ENCODE measurements around the gene DDOST.

DDOST gene

GRCh38 chr1:20691872-20692271, 30.7 kb upstream of the DDOST start:
- TF ChIP-seq CTCF (IDR thresholded peaks at IDR 0.05; ENCODE audit: extremely low read depth, missing control alignments): no peak
- no peak for DNase-seq (ENCODE audit: low spot score)

DNA sequence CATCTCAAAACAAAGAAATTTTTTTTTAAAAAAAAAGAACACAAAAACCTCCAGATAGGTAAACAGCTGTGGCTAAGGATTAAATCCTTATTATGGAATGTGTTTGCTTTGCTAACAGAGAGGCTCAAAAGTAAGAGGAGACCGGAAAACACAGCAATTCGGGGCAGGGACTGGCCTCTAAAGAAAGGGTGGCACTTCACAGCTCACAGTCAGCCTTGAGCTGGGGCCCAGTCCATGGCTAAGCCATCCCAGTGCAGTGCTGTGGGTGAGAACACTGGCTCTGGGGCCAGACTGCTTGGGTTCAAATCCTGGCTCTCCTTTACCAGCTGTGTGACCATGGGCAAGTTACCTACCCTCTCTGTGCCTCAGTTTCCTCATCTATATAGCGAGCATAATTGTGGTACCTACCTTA, 28.5 kb upstream of the DDOST start:
- no peak for TF ChIP-seq CTCF (IDR thresholded peaks at IDR 0.05; ENCODE audit: extremely low read depth, missing control alignments)
- DNase-seq (ENCODE audit: low spot score): no peak

DNA sequence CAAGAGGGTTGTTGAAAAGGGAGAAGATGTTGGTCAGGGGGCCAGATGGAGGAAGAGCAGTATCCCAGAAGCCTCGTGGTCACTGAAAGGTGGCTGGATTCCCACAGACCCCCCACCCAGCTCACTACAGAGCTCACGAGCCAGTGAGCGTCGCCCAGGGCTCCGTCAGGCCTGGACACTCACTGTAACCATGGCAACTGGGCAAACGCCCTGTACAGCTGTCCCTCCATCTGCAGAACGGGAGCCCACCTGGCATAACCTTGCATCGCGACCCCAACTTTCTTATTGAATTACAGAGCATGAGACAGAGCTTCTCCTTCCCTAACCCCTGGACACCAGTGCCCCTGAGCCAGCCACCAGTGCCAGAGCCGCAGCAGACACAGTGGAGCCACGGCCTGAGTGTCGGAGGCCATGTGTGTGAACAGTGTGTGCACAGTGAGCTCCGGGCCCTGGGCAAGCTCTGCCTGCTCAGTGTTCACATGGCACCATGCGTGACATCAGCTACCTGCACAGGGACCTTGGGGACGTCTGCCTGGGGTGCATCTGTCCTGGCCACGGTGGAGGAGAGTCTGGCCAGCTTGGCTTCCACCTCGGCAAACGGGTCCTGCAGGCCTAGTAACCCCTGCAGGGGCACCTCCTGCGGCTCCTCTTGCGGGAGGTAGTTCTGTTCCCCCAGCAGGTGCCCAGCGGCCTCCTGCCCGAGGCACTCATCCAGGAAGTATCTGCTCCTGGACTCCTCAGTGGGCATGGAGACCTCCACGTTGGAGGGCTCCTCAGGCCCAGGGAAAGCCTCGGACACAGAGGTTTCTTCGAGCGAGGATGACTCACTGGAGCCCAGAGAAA, 25.9 kb upstream of the DDOST start:
- no peak for TF ChIP-seq CTCF (IDR thresholded peaks at IDR 0.05; ENCODE audit: extremely low read depth, missing control alignments)
- DNase-seq (ENCODE audit: low spot score): no peak

- TF ChIP-seq CTCF (IDR thresholded peaks at IDR 0.05; ENCODE audit: extremely low read depth, missing control alignments): no peak
- no peak for DNase-seq (ENCODE audit: low spot score)
These were observed 24.6 kb upstream of the DDOST start for GRCh38 chr1:20685741-20686140.

GRCh38 chr1:20685099-20685662, 24.0 kb upstream of the DDOST start:
- no peak for TF ChIP-seq CTCF (IDR thresholded peaks at IDR 0.05; ENCODE audit: extremely low read depth, missing control alignments)
- DNase-seq (ENCODE audit: low spot score): no peak

GRCh38 chr1:20684651-20685050, 23.5 kb upstream of the DDOST start:
- TF ChIP-seq CTCF (IDR thresholded peaks at IDR 0.05; ENCODE audit: extremely low read depth, missing control alignments): no peak

GRCh38 chr1:20684050-20684620, 23.0 kb upstream of the DDOST start:
- TF ChIP-seq CTCF (IDR thresholded peaks at IDR 0.05; ENCODE audit: extremely low read depth, missing control alignments): no peak
- no peak for DNase-seq (ENCODE audit: low spot score)

More at GRCh38 chr1:20684651-20685050, 23.5 kb upstream of the DDOST start:
- DNase-seq (ENCODE audit: low spot score): no peak

Data from GM20000 (cell line).